Hepatocyte (in vitro differentiated cells): Measurements from ENCODE around the gene AMFR. TPM values are rescaled to one million over a fixed set of nuclear protein-coding genes. Genes with fewer than 3 reads are reported as not detected.

Experiments
- DNase-seq: peaks from one replicate; pipeline ENCODE4 v3.0.0-alpha.2; 2016; ENCODE audit warnings: low spot score
- H2AFZ ChIP-seq: fragments of 200-600 bp; sonication (generic); 2 replicates; pipeline ENCODE4 v1.6.0; 2016; ENCODE audit warnings: antibody characterized with exemption, mild to moderate bottlenecking
- H3K27ac ChIP-seq: fragments of 200-600 bp; sonication (generic); 2 replicates; pipeline ENCODE4 v1.5.1; 2016; ENCODE audit warnings: mild to moderate bottlenecking
- H3K27me3 ChIP-seq: fragments of 200-600 bp; sonication (generic); 2 replicates; pipeline ENCODE4 v1.6.1; 2016
- H3K36me3 ChIP-seq: fragments of 200-600 bp; sonication (generic); replicated peaks from 2 replicates; pipeline ENCODE4 v1.5.1; 2016; ENCODE audit warnings: low read depth; ENCODE audit not compliant: insufficient read depth
- H3K4me1 ChIP-seq: fragments of 200-600 bp; sonication (generic); 2 replicates; pipeline ENCODE4 v1.5.1; 2016; ENCODE audit warnings: mild to moderate bottlenecking, moderate library complexity; ENCODE audit not compliant: insufficient read depth
- H3K4me2 ChIP-seq: fragments of 200-600 bp; sonication (generic); 2 replicates; pipeline ENCODE4 v1.6.0; 2016
- H3K4me3 ChIP-seq: fragments of 200-600 bp; sonication (generic); 2 replicates; pipeline ENCODE4 v1.5.1; 2016; ENCODE audit warnings: mild to moderate bottlenecking
- H3K79me2 ChIP-seq: fragments of 200-600 bp; sonication (generic); 2 replicates; pipeline ENCODE4 v1.6.0; 2017; ENCODE audit warnings: mild to moderate bottlenecking
- H3K9me2 ChIP-seq: fragments of 200-600 bp; sonication (generic); replicated peaks from 2 replicates; pipeline ENCODE4 v1.6.0; 2017; ENCODE audit warnings: mild to moderate bottlenecking; ENCODE audit not compliant: insufficient read depth
- H3K9me3 ChIP-seq: fragments of 200-600 bp; sonication (generic); 2 replicates; pipeline ENCODE4 v1.5.1; 2016; ENCODE audit warnings: low read depth, mild to moderate bottlenecking
- H4K20me1 ChIP-seq: fragments of 200-600 bp; sonication (generic); 2 replicates; pipeline ENCODE4 v1.6.0; 2016; ENCODE audit warnings: mild to moderate bottlenecking; ENCODE audit not compliant: insufficient read depth, poor library complexity, severe bottlenecking
- EZH2 ChIP-seq: fragments of 200-600 bp; sonication (generic); IDR thresholded peaks from 2 replicates; pipeline ENCODE4 v1.6.1; 2016; ENCODE audit warnings: antibody characterized with exemption, mild to moderate bottlenecking, borderline replicate concordance
- EZH2phosphoT487 ChIP-seq: fragments of 200-600 bp; sonication (generic); IDR thresholded peaks from one replicate; pipeline ENCODE4 v1.6.1; 2018; ENCODE audit warnings: antibody characterized with exemption, mild to moderate bottlenecking, low read depth, moderate library complexity; ENCODE audit not compliant: unreplicated experiment, severe bottlenecking
- WGBS: methylation state at CpG from one replicate; pipeline ENCODE4 v1.1.6; 2016; ENCODE audit warnings: low lambda C conversion rate; ENCODE audit errors: missing lambda C conversion rate; 5-methylcytosine and 5-hydroxymethylcytosine counted together
- polyA plus RNA-seq: library from polyadenylated mRNA; unstranded; fragments of >200 nt; fragmentation: Nextera tagmentation; extraction: Ambion mirVana; gene quantifications from 2 replicates; pipeline ENCODE4 v1.2.1, GENCODE V29; 2016
- total RNA-seq: library from RNA; depleted of rRNA; stranded (reverse); fragments of >200 nt; gene quantifications from 2 replicates; pipeline ENCODE4 v1.2.3, GENCODE V29; 2014
- TF ChIP-seq, protein P1 (sequence below): fragments of 200-600 bp; sonication (generic); IDR thresholded peaks from 2 replicates; pipeline ENCODE4 v1.5.1; 2016; ENCODE audit warnings: antibody characterized with exemption, mild to moderate bottlenecking; ENCODE audit not compliant: poor library complexity

Gene AMFR
- total and polyA plus RNA-seq, 2 experiments from 2014 or later: 67.2 to 135 TPM

GRCh38 chr16:56462064-56462796, 36.9 kb upstream of the AMFR start:
- H3K79me2 ChIP-seq: no peaks in the 10 kb centered on the region
- no peak overlapping the region for H2AFZ ChIP-seq
- no peak for TF ChIP-seq EZH2phosphoT487
- TF ChIP-seq, protein P1, sequence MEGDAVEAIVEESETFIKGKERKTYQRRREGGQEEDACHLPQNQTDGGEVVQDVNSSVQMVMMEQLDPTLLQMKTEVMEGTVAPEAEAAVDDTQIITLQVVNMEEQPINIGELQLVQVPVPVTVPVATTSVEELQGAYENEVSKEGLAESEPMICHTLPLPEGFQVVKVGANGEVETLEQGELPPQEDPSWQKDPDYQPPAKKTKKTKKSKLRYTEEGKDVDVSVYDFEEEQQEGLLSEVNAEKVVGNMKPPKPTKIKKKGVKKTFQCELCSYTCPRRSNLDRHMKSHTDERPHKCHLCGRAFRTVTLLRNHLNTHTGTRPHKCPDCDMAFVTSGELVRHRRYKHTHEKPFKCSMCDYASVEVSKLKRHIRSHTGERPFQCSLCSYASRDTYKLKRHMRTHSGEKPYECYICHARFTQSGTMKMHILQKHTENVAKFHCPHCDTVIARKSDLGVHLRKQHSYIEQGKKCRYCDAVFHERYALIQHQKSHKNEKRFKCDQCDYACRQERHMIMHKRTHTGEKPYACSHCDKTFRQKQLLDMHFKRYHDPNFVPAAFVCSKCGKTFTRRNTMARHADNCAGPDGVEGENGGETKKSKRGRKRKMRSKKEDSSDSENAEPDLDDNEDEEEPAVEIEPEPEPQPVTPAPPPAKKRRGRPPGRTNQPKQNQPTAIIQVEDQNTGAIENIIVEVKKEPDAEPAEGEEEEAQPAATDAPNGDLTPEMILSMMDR: no peak
- TF ChIP-seq EZH2: no peak
- no peaks in the 10 kb centered on the region for H3K27me3 ChIP-seq
- no peak overlapping the region for H3K4me2 ChIP-seq
- no peak overlapping the region for H3K4me3 ChIP-seq
- no peak for DNase-seq
- H3K9me3 ChIP-seq: no peaks in the 10 kb centered on the region
- no peak overlapping the region for H3K27ac ChIP-seq
- H3K36me3 ChIP-seq: no peaks in the 10 kb centered on the region
- no peaks in the 10 kb centered on the region for H4K20me1 ChIP-seq
- WGBS: 88% methylated on average over 3 of the region's 3 CpGs
- no peaks in the 10 kb centered on the region for H3K4me1 ChIP-seq
- H3K9me2 ChIP-seq: no peaks in the 10 kb centered on the region

DNA sequence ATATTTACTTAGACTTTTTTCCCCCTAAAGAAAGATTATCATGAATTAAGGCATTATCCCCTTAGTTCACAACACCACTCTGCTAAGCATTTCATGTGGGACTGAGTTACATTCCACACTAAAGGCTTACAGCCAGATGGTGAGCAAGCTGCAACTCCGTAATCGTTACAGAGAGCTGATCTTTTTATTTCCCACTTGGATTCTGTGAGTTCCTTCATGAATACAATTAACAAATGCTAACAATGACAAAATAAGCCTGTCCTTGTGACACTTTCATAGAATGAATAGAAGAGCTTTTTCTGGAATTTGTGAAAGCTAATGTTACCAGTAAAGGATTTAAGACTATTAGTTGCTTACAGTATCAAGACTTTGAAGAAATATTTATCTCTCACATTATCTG, 34.8 kb upstream of the AMFR start:
- H4K20me1 ChIP-seq: no peaks in the 10 kb centered on the region
- DNase-seq: no peak
- no peaks in the 10 kb centered on the region for H3K4me1 ChIP-seq
- H3K36me3 ChIP-seq: no peaks in the 10 kb centered on the region
- H3K9me2 ChIP-seq: no peaks in the 10 kb centered on the region
- H3K4me3 ChIP-seq: no peak overlapping the region
- WGBS: 84% methylated on average over 2 of the region's 2 CpGs
- H3K27ac ChIP-seq: no peak overlapping the region
- H3K9me3 ChIP-seq: no peaks in the 10 kb centered on the region
- no peaks in the 10 kb centered on the region for H3K27me3 ChIP-seq
- no peaks in the 10 kb centered on the region for H3K79me2 ChIP-seq
- H3K4me2 ChIP-seq: no peak overlapping the region
- TF ChIP-seq, protein P1: no peak
- TF ChIP-seq EZH2phosphoT487: no peak
- TF ChIP-seq EZH2: no peak
- no peak overlapping the region for H2AFZ ChIP-seq

DNA sequence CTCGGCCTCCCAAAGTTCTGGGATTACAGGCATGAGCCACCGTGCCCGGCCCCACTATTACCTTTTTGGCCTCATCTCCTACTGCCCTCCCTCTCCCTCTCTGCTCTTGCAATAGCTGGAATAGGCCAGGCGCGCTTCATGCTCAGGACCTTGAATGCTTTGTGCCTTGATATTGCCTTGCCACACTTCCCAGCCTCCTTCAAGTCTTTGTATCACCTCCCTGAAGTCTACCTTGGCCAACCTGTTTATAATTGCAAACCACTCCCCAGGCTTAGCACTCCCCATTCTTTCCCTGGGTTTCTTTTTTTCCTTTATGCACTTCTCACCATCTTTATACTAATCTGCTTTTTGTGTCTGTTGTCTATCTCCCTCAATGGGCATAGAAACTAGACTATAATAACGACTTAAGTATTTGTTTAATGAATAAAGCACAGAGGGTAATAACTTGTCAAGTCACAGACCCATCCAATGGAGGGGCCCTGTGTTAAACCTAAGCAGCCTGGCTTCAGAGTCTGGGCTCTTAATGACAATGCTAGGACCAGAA, 32.7 kb upstream of the AMFR start:
- no peak overlapping the region for H3K4me3 ChIP-seq
- H3K9me3 ChIP-seq: no peaks in the 10 kb centered on the region
- DNase-seq: no peak
- no peak overlapping the region for H3K27ac ChIP-seq
- WGBS: 98% methylated on average over 6 of the region's 6 CpGs
- H3K36me3 ChIP-seq: no peaks in the 10 kb centered on the region
- no peaks in the 10 kb centered on the region for H3K27me3 ChIP-seq
- peaks cover 19% of the 10 kb centered on the region for H3K79me2 ChIP-seq
- no peaks in the 10 kb centered on the region for H4K20me1 ChIP-seq
- H2AFZ ChIP-seq: no peak overlapping the region
- TF ChIP-seq, protein P1: no peak
- no peak for TF ChIP-seq EZH2
- no peaks in the 10 kb centered on the region for H3K4me1 ChIP-seq
- no peaks in the 10 kb centered on the region for H3K9me2 ChIP-seq
- H3K4me2 ChIP-seq: no peak overlapping the region
